Panc1 (cell line): ENCODE measurements around the gene LIX1. TPM values are rescaled to one million over a fixed set of nuclear protein-coding genes. Genes with fewer than 3 reads are reported as not detected.

Experiments
- ATAC-seq: fragments of 200-7000 bp; cut with Tn5 transposase; 2 replicates; pipeline ENCODE4 v1.9.1; 2020; ENCODE audit warnings: mild to moderate bottlenecking, moderate library complexity
- BruUV-seq: library from RNA; stranded (reverse); fragments of 400-500 nt; replicated peaks from 2 replicates; lab custom pipeline; 2021; lab: Mats Ljungman, UMichigan
- CTCF ChIA-PET: fragments of 300-600 bp; sonication (Branson Sonifier 250); formaldehyde crosslinking; loops from one replicate; lab custom pipeline; 2022; ENCODE audit warnings: antibody characterized with exemption; lab: Charles Lee
- POLR2A ChIA-PET: fragments of 300-600 bp; sonication (Branson Sonifier 250); formaldehyde crosslinking; loops from one replicate; lab custom pipeline; 2022; ENCODE audit warnings: antibody characterized with exemption; lab: Charles Lee
- DNase-seq: peaks from one replicate; pipeline ENCODE4 v3.0.0-alpha.2; 2010; ENCODE audit warnings: low read depth, low spot score
- H3K27ac ChIP-seq: 2 replicates; pipeline ENCODE4 v1.5.1; 2011; ENCODE audit warnings: mild to moderate bottlenecking, low read length, inconsistent platforms
- H3K27me3 ChIP-seq: fragments of 200-500 bp; sonication (Bioruptor generic); 2 replicates; pipeline ENCODE4 v1.6.0; 2014; ENCODE audit warnings: low read length, inconsistent platforms; ENCODE audit not compliant: control insufficient read depth, insufficient read depth
- H3K36me3 ChIP-seq: fragments of 200-500 bp; sonication (Bioruptor generic); 2 replicates; pipeline ENCODE4 v1.5.1; 2014; ENCODE audit warnings: inconsistent platforms, mild to moderate bottlenecking, low read length, moderate library complexity; ENCODE audit not compliant: control insufficient read depth, insufficient read depth
- H3K4me1 ChIP-seq: 2 replicates; pipeline ENCODE4 v1.5.1; 2011; ENCODE audit warnings: inconsistent platforms, mild to moderate bottlenecking, low read length, moderate library complexity; ENCODE audit not compliant: control insufficient read depth, insufficient read depth
- H3K4me3 ChIP-seq, 2 experiments: 2 replicates each; pipeline ENCODE4 v1.5.1; 2011 to 2012; ENCODE audit warnings: low read depth in 2 of 2, low read length in 2 of 2, mild to moderate bottlenecking in 2 of 2, inconsistent platforms in 1 of 2, moderate library complexity in 1 of 2
- H3K9me3 ChIP-seq: fragments of 200-500 bp; sonication (Bioruptor generic); 2 replicates; pipeline ENCODE4 v1.5.1; 2014; ENCODE audit warnings: low read depth, mild to moderate bottlenecking, inconsistent platforms, low read length, moderate library complexity; ENCODE audit not compliant: control insufficient read depth, insufficient read depth
- POLR2AphosphoS5 ChIP-seq: IDR thresholded peaks from 2 replicates; pipeline ENCODE4 v1.6.1; 2012; ENCODE audit warnings: mild to moderate bottlenecking, low read depth, low read length, moderate library complexity
- SIN3A ChIP-seq: IDR thresholded peaks from 2 replicates; pipeline ENCODE4 v1.6.1; 2012; ENCODE audit warnings: low read depth, mild to moderate bottlenecking, low read length, moderate library complexity, borderline replicate concordance; ENCODE audit not compliant: insufficient read depth
- TCF7L2 ChIP-seq: IDR thresholded peaks from 2 replicates; pipeline ENCODE4 v1.6.1; 2011; ENCODE audit warnings: mild to moderate bottlenecking, low read depth, low read length, inconsistent platforms
- in situ Hi-C: cut with HindIII; loops from 2 replicates; pipeline ENCODE4 v1.10.0; 2016; ENCODE audit warnings: low sequenced_read_pairs, low pct_unique_long_range_greater_than_20kb
- intact Hi-C: fragments of 100-400 bp; cut with micrococcal nuclease; formaldehyde crosslinking; loops from one replicate; pipeline ENCODE4 v1.10.0; 2022; ENCODE audit not compliant: unreplicated experiment
- total RNA-seq: library from RNA; stranded (reverse); gene quantifications from one replicate; pipeline ENCODE4 v1.2.1, GENCODE V29; 2021; ENCODE audit not compliant: unreplicated experiment
- TF ChIP-seq, protein P1 (sequence below): fragments of 450-650 bp; IDR thresholded peaks from 2 replicates; pipeline ENCODE4 v1.5.1; 2017; ENCODE audit warnings: mild to moderate bottlenecking
- TF ChIP-seq, protein P2 (sequence below), 2 experiments: IDR thresholded peaks; 2 replicates each; pipeline ENCODE4 v1.6.1; 2011 to 2012; ENCODE audit warnings: low read depth in 2 of 2, control low read depth in 1 of 2, low read length in 1 of 2, mild to moderate bottlenecking in 1 of 2, moderate library complexity in 1 of 2; ENCODE audit not compliant: insufficient read depth in 1 of 2

LIX1 gene
- total RNA-seq, 1 experiment from 2014 or later, result not detected

DNA sequence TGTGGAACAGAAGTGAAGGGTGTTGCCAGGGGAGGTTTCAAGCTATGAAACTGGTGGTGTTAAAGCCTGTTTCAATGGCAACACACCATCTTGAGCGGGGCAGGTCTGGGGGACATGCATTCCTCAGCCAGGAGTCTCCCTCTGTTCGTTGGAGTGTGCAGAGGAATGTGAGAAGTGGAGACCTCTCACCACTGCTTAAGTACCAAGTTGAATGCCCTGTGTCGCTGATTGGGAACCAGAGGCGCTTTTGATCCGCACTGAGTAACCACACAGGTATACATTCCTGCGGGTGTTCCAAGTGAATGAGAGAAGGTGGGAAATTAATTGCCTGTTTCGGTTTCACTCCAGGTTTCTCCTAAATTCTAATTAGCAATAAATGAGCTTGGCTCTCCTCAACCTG is 99.4 kb downstream of the LIX1 start:
- intact Hi-C loops (loop anchor here (10.0 kb wide), 1 partner anchor 102 kb away; the partner anchor contains the start of gene LIX1), in situ Hi-C loops (no loop called here)
- Histone ChIP-seq H3K9me3 (no peaks in the 10 kb centered on the region), H3K27me3 (no peaks in the 10 kb centered on the region; the same call in 1 of the 2 replicates), H3K36me3 (no peaks in the 10 kb centered on the region), H3K4me3 (no peak overlapping the region), H3K27ac (no peak overlapping the region), H3K4me1 (no peaks in the 10 kb centered on the region)
- DNase-seq, result no peak
- no TSS peak for BruUV-seq
- ChIA-PET CTCF (no interaction called here), POLR2A (no interaction called here)
- ATAC-seq, result no peak
- TF ChIP-seq, protein P1, sequence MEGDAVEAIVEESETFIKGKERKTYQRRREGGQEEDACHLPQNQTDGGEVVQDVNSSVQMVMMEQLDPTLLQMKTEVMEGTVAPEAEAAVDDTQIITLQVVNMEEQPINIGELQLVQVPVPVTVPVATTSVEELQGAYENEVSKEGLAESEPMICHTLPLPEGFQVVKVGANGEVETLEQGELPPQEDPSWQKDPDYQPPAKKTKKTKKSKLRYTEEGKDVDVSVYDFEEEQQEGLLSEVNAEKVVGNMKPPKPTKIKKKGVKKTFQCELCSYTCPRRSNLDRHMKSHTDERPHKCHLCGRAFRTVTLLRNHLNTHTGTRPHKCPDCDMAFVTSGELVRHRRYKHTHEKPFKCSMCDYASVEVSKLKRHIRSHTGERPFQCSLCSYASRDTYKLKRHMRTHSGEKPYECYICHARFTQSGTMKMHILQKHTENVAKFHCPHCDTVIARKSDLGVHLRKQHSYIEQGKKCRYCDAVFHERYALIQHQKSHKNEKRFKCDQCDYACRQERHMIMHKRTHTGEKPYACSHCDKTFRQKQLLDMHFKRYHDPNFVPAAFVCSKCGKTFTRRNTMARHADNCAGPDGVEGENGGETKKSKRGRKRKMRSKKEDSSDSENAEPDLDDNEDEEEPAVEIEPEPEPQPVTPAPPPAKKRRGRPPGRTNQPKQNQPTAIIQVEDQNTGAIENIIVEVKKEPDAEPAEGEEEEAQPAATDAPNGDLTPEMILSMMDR, result no peak
- TF ChIP-seq POLR2AphosphoS5, result no peak
- no peak for TF ChIP-seq TCF7L2
- TF ChIP-seq SIN3A, result no peak
- TF ChIP-seq, protein P2, sequence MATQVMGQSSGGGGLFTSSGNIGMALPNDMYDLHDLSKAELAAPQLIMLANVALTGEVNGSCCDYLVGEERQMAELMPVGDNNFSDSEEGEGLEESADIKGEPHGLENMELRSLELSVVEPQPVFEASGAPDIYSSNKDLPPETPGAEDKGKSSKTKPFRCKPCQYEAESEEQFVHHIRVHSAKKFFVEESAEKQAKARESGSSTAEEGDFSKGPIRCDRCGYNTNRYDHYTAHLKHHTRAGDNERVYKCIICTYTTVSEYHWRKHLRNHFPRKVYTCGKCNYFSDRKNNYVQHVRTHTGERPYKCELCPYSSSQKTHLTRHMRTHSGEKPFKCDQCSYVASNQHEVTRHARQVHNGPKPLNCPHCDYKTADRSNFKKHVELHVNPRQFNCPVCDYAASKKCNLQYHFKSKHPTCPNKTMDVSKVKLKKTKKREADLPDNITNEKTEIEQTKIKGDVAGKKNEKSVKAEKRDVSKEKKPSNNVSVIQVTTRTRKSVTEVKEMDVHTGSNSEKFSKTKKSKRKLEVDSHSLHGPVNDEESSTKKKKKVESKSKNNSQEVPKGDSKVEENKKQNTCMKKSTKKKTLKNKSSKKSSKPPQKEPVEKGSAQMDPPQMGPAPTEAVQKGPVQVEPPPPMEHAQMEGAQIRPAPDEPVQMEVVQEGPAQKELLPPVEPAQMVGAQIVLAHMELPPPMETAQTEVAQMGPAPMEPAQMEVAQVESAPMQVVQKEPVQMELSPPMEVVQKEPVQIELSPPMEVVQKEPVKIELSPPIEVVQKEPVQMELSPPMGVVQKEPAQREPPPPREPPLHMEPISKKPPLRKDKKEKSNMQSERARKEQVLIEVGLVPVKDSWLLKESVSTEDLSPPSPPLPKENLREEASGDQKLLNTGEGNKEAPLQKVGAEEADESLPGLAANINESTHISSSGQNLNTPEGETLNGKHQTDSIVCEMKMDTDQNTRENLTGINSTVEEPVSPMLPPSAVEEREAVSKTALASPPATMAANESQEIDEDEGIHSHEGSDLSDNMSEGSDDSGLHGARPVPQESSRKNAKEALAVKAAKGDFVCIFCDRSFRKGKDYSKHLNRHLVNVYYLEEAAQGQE (IDR thresholded peaks at IDR 0.05; ENCODE audit: insufficient read depth in 1 of 2, low read depth in 2 of 2, low read length in 1 of 2), result no peak

Other genes starting within 250 kb of the LIX1 start
- gene LNPEP, start 206.5 kb downstream of the LIX1 start, total RNA-seq, result 46.6 TPM
- 32.5 TPM for gene RIOK2, start 40.6 kb upstream of the LIX1 start, total RNA-seq